Natural killer cell treated with Interleukin-12 subunit alpha and Interleukin-12 subunit beta and Interleukin-15 and Interleukin-18, amount 100 ng/mL, for 72 hours (primary cell): ENCODE results near the gene RYR3. TPM values are rescaled to one million over a fixed set of nuclear protein-coding genes. Genes with fewer than 3 reads are reported as not detected.
A peak's percentile ranks its signal among the peaks of the same experiment; 100 is the strongest.

Experiments
- ATAC-seq, 2 donors: fragments of 150-1000 bp; cut with Tn5 transposase in 1 of 2; sonication (Bioruptor Pico), chemical (Tn5 transposase) in 1 of 2; 2 replicates each; pipeline ENCODE4 v1.10.0; 2021
- DNase-seq: peaks from one replicate; pipeline ENCODE4 v3.0.0; 2022; ENCODE audit warnings: low spot score
- H3K27ac Mint-ChIP-seq, 2 donors: 1 replicate in 1 of 2; 2 replicates in 1 of 2; pipeline ENCODE4 v1.8.0; 2022; ENCODE audit warnings: mixed read lengths in 2 of 2, mild to moderate bottlenecking in 1 of 2, moderate library complexity in 1 of 2
- H3K27me3 Mint-ChIP-seq, 2 donors: 1 replicate in 1 of 2; 2 replicates in 1 of 2; pipeline ENCODE4 v1.8.0; 2022; ENCODE audit warnings: mixed read lengths in 2 of 2
- H3K36me3 Mint-ChIP-seq: one replicate; pipeline ENCODE4 v1.8.0; 2022; ENCODE audit warnings: mixed read lengths
- H3K4me1 Mint-ChIP-seq, 2 donors: 1 replicate in 1 of 2; 2 replicates in 1 of 2; pipeline ENCODE4 v1.8.0; 2022; ENCODE audit warnings: low read depth in 2 of 2, mixed read lengths in 2 of 2, mild to moderate bottlenecking in 1 of 2
- H3K4me3 Mint-ChIP-seq: one replicate; pipeline ENCODE4 v1.8.0; 2022; ENCODE audit warnings: mixed read lengths
- H3K9me3 Mint-ChIP-seq: 2 replicates; pipeline ENCODE4 v1.8.0; 2022; ENCODE audit warnings: mixed read lengths
- total RNA-seq, 2 donors: library from RNA; stranded (reverse); gene quantifications; one replicate each; pipeline ENCODE4 v1.2.3, GENCODE V29; 2022

RYR3 gene
- total RNA-seq, 2 donors from 2014 or later: not detected

GRCh38 chr15:33304924-33305323 is 5.8 kb upstream of the RYR3 start:
- Mint-ChIP-seq H3K4me1 (no peaks in the 10 kb centered on the region), H3K27ac (no peak overlapping the region), H3K36me3 (no peaks in the 10 kb centered on the region), H3K27me3 (peaks cover 17 to 44% of the 10 kb centered on the region in 2 donors), H3K4me3 (no peak overlapping the region), H3K9me3 (no peaks in the 10 kb centered on the region)
- ATAC-seq: no peak
- no peak for DNase-seq

DNA sequence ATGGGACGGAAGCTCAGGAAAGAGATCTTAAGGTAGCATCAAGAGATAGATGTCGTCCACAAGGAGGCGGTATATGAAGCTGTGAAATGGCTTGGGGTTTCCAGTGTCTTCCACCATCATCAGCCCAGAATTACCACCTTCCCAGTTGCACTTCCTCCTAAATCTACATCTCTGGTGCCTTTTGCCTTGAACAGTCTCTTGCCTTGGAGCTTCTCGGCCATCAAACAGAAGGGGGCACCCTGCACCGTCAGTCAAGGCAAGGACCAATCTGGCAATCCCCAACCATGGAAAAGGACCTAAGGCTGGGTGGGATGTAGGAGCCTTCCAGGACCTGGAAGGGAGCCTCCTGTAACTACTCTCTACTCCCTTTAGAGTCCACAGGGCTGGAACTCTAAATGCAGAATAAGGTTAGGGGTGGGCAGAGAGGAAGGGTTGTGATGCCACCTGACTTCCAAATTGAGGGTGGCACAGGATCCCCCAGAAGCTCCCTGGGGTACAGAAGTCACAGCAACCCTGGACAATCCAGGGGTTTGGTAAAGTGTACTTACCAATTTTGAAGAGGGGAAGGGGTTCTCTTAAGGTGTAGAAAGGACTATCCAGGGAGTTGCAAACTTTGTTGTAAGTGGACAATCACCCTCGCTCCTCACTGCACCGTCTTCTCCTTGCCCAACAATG is 1.0 kb upstream of the RYR3 start:
- no peaks in the 10 kb centered on the region for H3K4me1 Mint-ChIP-seq
- peak in 1 of 2 donors; percentile 14 for ATAC-seq
- no peak overlapping the region for H3K27ac Mint-ChIP-seq
- peaks cover 28 to 53% of the 10 kb centered on the region in 2 donors for H3K27me3 Mint-ChIP-seq
- no peaks in the 10 kb centered on the region for H3K36me3 Mint-ChIP-seq
- no peak for DNase-seq
- H3K9me3 Mint-ChIP-seq: no peaks in the 10 kb centered on the region
- no peak overlapping the region for H3K4me3 Mint-ChIP-seq

- Mint-ChIP-seq H3K36me3 (no peaks in the 10 kb centered on the region), H3K4me1 (no peaks in the 10 kb centered on the region), H3K27me3 (peaks cover 25 to 57% of the 10 kb centered on the region in 2 donors), H3K27ac (no peak overlapping the region), H3K4me3 (no peak overlapping the region), H3K9me3 (no peaks in the 10 kb centered on the region)
- ATAC-seq (peak in 1 of 2 donors; percentile 14), DNase-seq (no peak)
Observed at GRCh38 chr15:33311312-33311971, 675 bp downstream of the RYR3 start.

- H3K27me3 Mint-ChIP-seq: peaks cover 32 to 76% of the 10 kb centered on the region in 2 donors
- H3K4me3 Mint-ChIP-seq: no peak overlapping the region
- ATAC-seq: no peak
- H3K27ac Mint-ChIP-seq: no peak overlapping the region
- no peaks in the 10 kb centered on the region for H3K4me1 Mint-ChIP-seq
- no peaks in the 10 kb centered on the region for H3K36me3 Mint-ChIP-seq
- DNase-seq: no peak
- no peaks in the 10 kb centered on the region for H3K9me3 Mint-ChIP-seq
Observed at GRCh38 chr15:33313491-33313890, 2.7 kb downstream of the RYR3 start.

DNA sequence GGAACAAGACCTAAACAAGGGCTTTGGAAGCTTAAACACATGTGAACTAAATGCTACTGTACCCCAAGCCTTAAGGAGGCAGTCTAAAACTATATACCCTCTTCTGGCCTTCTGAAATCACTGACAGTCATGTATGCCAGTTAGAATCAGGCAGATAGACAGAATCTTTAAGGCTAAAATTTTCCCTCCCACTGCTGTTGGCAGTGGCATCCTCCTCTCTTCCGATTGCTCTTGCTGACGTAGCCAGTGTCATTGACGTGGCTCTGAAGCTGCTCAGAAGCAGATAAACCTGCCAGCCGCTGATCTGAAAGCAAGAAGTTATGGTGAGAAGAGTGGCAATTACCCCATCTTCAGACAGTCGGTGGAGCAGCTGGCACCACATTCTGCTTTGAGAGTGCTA is 3.3 kb downstream of the RYR3 start:
- Mint-ChIP-seq H3K4me1 (no peaks in the 10 kb centered on the region), H3K27me3 (peaks cover 30 to 78% of the 10 kb centered on the region in 2 donors), H3K9me3 (no peaks in the 10 kb centered on the region), H3K27ac (no peak overlapping the region), H3K4me3 (no peak overlapping the region), H3K36me3 (no peaks in the 10 kb centered on the region)
- no peak for ATAC-seq
- no peak for DNase-seq

- Mint-ChIP-seq H3K4me1 (no peaks in the 10 kb centered on the region), H3K27me3 (peaks cover 25 to 69% of the 10 kb centered on the region in 2 donors), H3K4me3 (no peak overlapping the region), H3K27ac (no peak overlapping the region), H3K36me3 (no peaks in the 10 kb centered on the region), H3K9me3 (no peaks in the 10 kb centered on the region)
- DNase-seq (no peak), ATAC-seq (no peak)
Observed at GRCh38 chr15:33315044-33315443, 4.3 kb downstream of the RYR3 start.

GRCh38 chr15:33317896-33318295 is 7.1 kb downstream of the RYR3 start:
- Mint-ChIP-seq H3K4me1 (no peaks in the 10 kb centered on the region), H3K36me3 (no peaks in the 10 kb centered on the region), H3K9me3 (no peaks in the 10 kb centered on the region), H3K27me3 (peaks cover 11 to 51% of the 10 kb centered on the region in 2 donors), H3K27ac (no peak overlapping the region), H3K4me3 (no peak overlapping the region)
- no peak for DNase-seq
- no peak for ATAC-seq

DNA sequence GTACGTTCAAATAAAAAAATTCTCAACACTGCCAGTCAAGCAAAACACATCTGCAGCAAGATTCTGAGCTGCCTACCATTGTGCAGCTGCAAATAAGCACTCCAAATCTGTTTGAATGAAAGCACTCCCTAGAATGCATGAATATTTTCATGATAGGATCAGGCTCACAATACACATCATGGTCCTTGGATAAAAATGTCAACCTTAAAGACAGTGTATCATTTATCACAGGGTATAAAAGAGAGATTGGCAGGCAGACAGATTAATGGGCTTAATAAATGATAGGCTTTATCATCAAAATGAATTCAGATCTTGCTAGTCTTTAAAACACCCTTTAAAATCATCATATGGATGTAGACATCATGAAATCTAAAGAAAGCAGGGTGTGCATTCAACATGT is 9.2 kb downstream of the RYR3 start:
- ATAC-seq: no peak
- H3K27me3 Mint-ChIP-seq: peaks cover 11 to 47% of the 10 kb centered on the region in 2 donors
- H3K36me3 Mint-ChIP-seq: no peaks in the 10 kb centered on the region
- H3K4me3 Mint-ChIP-seq: no peak overlapping the region
- H3K9me3 Mint-ChIP-seq: no peaks in the 10 kb centered on the region
- no peak overlapping the region for H3K27ac Mint-ChIP-seq
- DNase-seq: no peak
- peaks cover 0 to 3% of the 10 kb centered on the region in 2 donors for H3K4me1 Mint-ChIP-seq

- no peak for ATAC-seq
- no peak overlapping the region for H3K4me3 Mint-ChIP-seq
- no peaks in the 10 kb centered on the region for H3K36me3 Mint-ChIP-seq
- no peak for DNase-seq
- H3K4me1 Mint-ChIP-seq: peaks cover 0 to 3% of the 10 kb centered on the region in 2 donors
- peaks cover 17 to 41% of the 10 kb centered on the region in 2 donors for H3K27me3 Mint-ChIP-seq
- no peak overlapping the region for H3K27ac Mint-ChIP-seq
- no peaks in the 10 kb centered on the region for H3K9me3 Mint-ChIP-seq
Observed at GRCh38 chr15:33322091-33322490, 11.3 kb downstream of the RYR3 start.

DNA sequence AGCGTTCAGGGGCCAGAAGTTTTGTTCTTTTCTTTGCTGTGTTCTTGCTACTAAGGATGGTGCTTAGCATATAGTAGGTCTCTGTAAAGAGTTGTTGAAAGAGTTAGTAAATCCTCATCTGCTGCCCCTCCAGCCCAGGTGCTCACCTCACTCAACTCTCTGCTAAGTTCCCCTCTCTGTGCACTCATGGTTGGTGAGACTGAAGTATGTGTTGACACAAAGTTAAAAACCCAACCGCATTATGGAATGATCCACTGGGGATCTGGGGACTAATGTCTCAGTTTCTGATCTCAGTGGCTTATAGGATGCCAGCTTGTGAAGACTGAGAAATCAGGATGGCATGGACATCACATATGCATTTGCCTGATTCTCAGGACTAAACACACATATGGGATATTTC is 13.8 kb downstream of the RYR3 start:
- Mint-ChIP-seq H3K9me3 (peaks cover 3% of the 10 kb centered on the region), H3K36me3 (no peaks in the 10 kb centered on the region), H3K4me3 (no peak overlapping the region), H3K27ac (no peak overlapping the region), H3K27me3 (peaks cover 24 to 42% of the 10 kb centered on the region in 2 donors), H3K4me1 (peaks cover 0 to 3% of the 10 kb centered on the region in 2 donors)
- ATAC-seq: no peak
- no peak for DNase-seq

GRCh38 chr15:33326908-33327307 is 16.1 kb downstream of the RYR3 start:
- DNase-seq: no peak
- H3K36me3 Mint-ChIP-seq: no peaks in the 10 kb centered on the region

GRCh38 chr15:33328106-33328505 is 17.3 kb downstream of the RYR3 start:
- Mint-ChIP-seq H3K4me1 (peaks cover 0 to 3% of the 10 kb centered on the region in 2 donors), H3K36me3 (no peaks in the 10 kb centered on the region), H3K27me3 (peaks cover 31 to 63% of the 10 kb centered on the region in 2 donors), H3K27ac (no peak overlapping the region), H3K9me3 (peaks cover 3% of the 10 kb centered on the region), H3K4me3 (no peak overlapping the region)
- DNase-seq: no peak
- ATAC-seq: no peak

More at GRCh38 chr15:33326908-33327307, 16.1 kb downstream of the RYR3 start:
- Mint-ChIP-seq H3K27ac (no peak overlapping the region), H3K4me3 (no peak overlapping the region), H3K4me1 (peaks cover 0 to 3% of the 10 kb centered on the region in 2 donors), H3K9me3 (peaks cover 3% of the 10 kb centered on the region), H3K27me3 (peaks cover 31 to 63% of the 10 kb centered on the region in 2 donors)
- no peak for ATAC-seq

GRCh38 chr15:33329457-33329856 is 18.7 kb downstream of the RYR3 start:
- H3K4me3 Mint-ChIP-seq: no peak overlapping the region
- peaks cover 29 to 67% of the 10 kb centered on the region in 2 donors for H3K27me3 Mint-ChIP-seq
- ATAC-seq (no peak), DNase-seq (no peak)
- H3K27ac Mint-ChIP-seq: no peak overlapping the region
- H3K9me3 Mint-ChIP-seq: peaks cover 3% of the 10 kb centered on the region
- H3K36me3 Mint-ChIP-seq: no peaks in the 10 kb centered on the region
- no peaks in the 10 kb centered on the region for H3K4me1 Mint-ChIP-seq

DNA sequence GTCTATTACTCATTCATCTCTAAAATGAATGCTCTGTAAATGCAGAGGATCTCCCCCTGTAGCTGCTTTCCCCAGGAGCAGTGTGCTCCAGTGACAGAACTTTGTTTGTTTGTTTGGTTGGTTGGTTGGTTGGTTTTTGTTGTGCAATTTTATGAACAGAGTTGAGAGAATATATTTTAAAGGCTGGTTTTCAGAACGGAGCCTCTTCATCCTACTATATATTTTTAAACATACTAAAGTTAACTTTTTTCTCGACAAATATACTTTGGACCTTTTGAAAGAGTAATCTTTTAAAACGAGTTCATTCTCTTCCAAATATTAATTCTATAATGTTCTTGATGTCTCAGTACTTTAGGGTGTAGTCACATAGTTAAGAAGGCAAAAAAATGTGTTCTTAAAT is 20.2 kb downstream of the RYR3 start:
- no peak for ATAC-seq
- H3K27me3 Mint-ChIP-seq: peaks cover 31 to 63% of the 10 kb centered on the region in 2 donors
- H3K36me3 Mint-ChIP-seq: no peaks in the 10 kb centered on the region
- H3K27ac Mint-ChIP-seq: no peak overlapping the region
- H3K4me1 Mint-ChIP-seq: no peaks in the 10 kb centered on the region
- peaks cover 3% of the 10 kb centered on the region for H3K9me3 Mint-ChIP-seq
- H3K4me3 Mint-ChIP-seq: no peak overlapping the region
- DNase-seq: no peak
